Measurements from ENCODE around the gene CERKL.

Gene CERKL

DNA sequence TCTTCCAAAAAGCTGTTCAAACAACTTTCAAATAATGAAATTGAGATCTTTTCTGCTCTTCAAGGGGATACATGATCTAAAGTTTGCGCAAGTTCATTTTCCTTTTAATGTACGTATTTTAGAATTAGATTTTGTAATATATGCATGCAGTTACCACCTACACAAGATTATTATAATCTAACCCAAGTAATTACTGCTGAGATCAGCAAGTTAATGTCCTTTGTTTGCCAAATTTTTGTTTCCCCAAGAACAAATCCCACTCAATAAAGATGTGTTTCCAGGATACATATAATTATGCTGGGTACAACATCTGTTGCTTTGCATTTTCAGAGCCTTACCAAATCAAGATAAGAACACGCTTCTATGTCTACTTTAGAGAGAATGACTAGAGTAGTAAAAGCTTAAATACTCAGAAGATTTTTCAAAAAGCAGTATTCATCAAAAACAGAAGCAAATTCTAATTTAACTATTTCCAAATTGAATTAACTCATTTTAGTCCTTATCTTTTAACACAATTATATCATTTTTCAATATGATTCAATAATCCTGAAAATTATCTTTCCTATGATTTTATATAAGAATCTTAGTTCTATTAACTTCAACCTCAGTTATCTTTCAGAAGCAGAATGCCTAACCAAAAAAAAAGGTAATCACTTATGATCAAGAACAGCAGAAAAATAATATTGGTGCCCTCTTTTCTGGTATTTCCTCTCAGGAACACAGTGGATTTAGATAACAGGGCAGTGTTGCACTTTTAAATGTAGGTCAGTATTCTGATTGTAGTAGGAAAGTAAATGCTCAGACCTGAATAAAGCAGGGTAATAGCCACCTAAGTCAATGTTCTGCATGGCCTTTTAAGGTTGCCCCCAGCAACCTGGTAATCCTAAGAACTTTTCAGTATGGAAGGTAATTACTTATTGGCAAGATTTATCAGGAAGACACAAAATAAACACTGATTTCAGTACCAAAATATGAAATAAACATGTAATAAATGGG, 28.0 kb downstream of the CERKL start:
- DNase-seq (ENCODE audit: low read depth, low spot score): no peak

DNA sequence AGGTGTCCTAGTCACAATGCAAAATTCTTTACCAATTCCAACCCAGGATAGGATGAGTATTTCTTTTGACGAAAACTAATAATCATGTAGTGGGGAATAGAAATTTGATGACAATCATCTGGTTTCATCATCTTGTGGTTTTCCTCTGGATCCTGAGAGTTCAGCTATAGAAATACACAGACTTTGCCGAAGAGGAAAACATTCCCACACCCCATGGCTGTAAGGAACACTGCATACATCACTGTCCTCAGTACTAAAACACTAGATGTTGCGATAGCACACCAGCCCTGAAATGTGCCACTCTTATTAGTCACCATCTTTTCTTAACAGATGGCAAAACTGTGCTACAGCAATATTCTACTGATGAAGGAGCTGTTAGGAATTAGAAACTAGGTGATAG, 29.4 kb downstream of the CERKL start:
- DNase-seq (ENCODE audit: low read depth, low spot score): no peak

DNA sequence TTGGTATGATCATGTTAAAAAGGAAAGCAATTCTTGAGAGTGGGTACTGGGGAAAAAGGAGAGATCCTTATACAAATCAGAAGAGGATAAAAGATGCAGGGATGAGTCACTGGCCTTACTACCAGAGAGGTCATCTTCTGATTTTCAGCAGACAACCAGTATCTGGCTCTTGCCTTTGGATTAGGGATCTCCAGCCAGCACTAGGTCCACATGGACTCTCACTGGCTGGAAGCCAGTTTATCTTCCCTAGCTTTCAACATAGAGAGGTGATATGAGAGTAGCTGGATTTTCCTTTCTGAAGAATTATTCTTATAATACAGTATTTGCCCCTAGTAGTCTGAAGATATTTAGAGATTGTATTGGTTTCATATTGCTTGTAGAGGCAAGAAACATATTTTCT, 30.2 kb downstream of the CERKL start:
- DNase-seq (ENCODE audit: low read depth, low spot score): no peak

DNA sequence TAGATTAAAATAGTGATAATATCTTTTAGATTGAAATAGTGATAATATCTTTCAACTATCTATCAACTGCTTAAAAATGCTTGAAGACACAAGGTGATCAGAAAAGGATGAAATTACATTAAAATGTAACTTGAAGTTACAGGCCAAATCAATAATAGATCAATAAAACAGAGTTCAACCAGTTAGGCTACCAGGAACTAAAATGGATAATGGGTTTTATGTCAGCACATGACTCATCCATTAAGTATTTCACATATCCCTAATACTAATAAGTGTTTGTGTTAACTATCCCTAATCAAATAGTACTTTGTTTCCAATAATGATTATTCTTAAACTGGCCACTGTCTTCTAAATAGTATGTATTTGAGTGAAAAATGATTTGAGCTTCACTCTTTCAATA, 33.7 kb downstream of the CERKL start:
- DNase-seq (ENCODE audit: low read depth, low spot score): no peak

DNA sequence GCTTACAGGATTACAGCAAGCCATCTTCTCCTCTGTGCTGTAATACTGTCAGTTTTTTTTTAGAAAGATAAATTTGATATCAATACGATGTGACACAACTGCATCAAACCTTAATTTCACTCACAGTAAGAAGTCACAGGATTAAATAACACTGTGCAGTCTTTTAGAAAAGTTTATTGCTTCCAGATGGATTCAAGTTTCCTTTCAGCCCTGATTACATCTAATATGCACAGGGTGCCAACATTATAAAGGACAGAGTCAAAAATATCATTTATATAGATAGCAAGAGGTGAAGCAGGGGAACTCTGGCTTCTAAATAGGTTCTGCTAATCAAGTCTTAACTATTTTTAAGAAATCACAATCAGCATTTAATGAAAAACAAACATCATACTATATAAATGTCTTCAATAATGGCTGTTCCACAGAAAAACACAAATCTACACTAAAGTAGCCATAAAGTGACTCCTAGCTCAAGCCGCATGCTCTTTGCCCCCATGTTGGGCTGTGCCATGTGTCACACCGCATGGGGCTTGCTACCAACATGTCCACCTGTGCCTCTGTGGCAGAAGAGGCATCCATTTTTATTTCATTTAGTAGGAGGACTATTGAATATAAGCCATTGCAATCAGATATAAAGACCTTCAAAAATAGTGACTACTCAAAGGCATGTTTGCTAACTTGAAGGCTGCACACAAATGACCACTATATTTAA, 35.0 kb downstream of the CERKL start:
- no peak for DNase-seq (ENCODE audit: low read depth, low spot score)

DNA sequence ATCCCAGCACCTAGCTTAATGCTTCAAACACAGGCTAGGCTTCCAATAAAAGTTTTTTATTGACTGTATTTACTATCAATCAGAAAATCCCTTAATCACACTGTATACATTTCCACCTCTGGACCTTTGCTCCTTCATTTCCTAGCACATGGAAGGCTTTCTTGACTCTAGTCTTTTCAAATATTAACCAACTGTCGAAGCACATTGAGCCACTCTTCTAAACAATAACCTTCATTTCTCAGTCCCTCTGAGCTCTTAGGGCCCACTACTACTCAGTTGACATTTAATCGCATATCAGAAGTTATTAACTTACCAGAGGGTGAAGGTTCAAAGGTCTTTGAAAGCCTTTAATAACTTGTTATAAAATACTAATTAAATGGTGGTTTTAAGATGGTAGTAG, 37.4 kb downstream of the CERKL start:
- no peak for DNase-seq (ENCODE audit: low read depth, low spot score)

DNA sequence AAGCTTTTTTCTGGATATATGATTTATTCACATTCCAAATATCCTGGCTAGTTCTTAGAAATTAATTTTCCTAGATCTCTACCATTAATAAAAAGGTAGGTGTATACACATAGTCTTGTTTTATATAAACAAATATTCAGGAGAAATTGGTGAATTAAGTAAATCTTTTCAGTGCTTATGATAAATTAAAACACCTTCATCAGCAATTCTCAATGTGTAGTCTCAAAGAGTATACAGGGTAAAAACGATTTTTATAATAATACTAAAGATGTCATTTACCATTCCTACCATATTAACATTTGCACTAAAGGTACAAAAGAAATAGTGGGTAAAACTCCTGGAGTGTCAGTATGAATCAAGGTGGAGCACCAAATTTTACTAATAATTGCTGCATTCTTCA, 40.2 kb downstream of the CERKL start:
- no peak for DNase-seq (ENCODE audit: low read depth, low spot score)

DNA sequence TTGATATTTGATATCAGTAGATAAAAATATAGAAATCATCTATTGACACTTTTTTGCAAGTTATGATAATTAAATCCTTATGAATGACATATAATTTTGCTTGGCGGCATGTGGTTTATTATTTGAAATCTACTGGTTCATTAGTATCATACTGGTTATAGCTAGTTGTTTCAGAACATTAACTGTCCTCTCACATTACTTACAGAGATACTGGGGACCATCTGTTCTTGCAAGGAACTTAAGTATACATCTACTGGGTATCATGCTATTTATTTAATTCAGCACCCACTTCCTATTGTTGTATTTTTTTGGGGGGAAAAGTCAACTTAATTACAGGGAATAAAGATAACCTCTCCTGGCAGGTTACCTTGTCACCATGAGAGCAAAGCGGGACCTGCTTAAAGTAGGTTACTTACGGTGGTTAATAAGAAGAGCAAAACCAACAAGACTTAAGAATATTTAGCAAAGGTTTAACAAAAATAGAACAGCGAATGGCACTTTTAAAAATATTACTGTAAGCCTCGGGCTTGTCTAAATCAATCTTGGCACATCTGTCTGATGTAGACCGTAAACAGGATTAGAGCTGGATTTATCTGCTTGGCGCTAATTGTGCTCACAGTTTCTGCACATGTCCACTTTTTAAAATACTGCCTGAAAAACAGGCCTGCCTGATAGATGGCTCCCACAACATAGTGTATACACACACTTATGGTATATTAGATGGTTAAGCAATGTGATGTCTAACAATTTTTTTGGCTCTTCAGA, 41.8 kb downstream of the CERKL start:
- no peak for DNase-seq (ENCODE audit: low read depth, low spot score)

DNA sequence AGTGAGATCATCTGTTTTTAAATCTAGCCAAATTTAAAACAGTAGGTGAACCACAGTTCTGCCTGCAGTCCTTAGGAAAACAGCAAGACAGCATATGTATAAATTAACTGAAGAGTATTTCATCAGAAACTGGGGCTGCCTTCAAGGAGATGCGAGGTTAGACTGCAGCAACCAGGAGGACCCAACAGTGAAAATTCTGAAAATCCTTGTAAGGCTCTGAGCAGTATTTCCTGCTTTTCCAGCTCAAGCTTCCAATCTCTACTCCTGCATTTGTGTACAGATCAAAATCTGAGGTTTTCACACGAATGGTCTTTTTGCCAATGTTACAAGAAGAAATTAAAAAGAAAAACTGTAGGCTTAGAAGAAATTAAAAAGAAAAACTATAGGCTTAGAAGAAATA, 43.7 kb downstream of the CERKL start:
- DNase-seq (ENCODE audit: low read depth, low spot score): no peak

DNA sequence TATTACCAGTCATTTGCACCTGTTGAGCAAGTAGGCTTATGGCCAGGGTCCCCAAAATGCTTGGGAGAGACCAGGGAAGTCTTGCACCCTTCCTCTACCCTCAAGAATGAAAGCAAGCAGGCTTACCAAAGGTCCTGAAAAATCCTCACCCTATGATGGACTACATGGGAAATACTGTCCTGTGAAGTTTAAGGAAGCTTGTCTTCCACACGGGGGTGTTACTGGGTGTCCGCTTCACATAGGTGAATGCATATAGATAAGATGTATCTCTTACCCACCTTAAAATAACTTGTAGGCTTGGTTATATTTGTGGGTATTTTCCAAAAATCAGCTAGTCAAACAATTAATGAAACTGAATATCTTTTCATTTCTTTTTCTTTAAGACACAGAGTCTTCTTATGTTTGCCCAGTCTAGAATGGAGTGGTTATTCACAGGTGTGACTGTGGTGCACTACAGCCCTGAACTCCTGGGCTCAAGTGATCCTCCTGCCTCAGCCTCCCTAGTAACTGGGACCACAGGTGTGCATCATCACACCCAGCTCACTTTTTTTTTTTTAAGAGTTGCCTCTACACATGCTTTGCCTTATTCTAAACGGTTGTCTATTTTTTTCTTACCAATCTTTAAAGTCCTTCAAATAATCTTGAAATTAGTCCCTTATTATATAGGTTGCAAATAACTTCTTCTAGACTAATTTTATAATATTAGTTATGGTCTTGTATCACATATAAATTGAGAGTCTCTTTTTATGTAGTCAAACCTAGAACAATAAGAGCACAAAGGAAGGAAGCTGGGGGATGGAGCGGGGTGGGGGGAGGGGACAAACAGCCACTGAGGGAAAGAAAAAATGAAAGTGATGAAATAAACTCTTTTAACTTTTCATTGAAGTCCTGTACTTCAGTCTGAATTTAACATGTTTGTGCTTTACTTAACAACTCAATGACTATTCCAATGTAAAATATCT, 49.0 kb downstream of the CERKL start:
- DNase-seq (ENCODE audit: low read depth, low spot score): no peak

DNA sequence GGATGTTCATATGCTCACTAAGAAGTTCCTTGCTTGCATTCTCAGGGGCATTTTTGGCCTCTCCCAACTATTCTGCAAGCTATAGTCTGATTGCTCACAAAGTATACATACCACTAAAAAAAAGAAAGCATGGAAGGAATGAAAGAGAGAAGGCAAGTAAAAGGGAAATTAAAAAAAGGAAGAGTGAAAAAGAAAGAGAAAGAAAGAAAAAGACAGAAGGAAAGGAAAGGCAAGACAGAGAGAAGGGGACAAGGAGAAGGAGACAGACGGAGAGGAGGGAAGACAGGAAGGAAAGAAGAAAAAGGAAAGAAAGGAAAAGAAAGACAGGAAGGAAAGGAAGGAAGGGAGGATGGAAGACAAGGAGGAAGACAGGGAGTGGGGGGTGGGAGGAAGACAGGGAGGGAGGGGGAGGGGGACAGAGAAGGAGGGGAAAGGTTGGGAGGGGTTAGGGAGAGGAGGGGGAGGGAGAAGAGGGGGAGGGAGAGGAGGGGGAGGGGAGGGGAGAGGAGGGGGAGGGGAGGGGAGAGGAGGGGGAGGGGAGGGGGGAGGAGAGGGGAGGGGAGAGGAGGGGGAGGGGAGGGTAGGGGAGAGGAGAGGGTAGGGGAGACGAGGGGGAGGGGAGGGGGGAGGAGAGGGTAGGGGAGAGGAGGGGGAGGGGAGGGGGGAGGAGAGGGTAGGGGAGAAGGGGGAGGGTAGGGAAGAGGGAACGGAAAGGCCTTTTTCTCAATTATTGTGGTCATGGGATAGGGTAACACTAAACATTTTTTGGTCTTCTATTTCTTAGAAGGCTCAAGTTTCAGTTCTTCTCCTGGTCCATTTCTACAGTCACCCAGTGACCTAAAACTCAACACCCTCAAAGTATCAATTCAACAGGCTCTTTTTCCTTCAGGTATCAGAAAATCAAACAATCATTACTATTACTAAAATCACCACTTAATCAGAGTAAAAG, 50.7 kb downstream of the CERKL start:
- no peak for DNase-seq (ENCODE audit: low read depth, low spot score)

DNA sequence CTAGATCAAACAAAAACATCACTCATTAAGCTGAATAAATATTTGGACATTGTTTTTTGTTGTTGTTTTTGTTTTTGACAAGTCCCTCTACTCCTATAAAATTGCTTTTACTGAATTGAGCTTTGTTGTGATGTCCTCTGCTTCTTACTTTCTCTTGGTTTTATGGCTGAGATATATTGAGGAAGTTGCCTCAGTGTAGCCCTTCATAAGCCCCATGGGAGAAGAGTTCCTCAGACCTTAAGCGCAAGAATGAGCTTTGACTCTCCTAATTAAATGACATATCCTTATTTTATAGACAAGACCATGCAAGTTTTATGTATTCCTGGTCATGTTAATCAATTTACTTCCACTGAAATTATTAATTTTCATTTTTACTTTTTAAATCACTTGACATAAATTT, 54.9 kb downstream of the CERKL start:
- DNase-seq (ENCODE audit: low read depth, low spot score): no peak

DNA sequence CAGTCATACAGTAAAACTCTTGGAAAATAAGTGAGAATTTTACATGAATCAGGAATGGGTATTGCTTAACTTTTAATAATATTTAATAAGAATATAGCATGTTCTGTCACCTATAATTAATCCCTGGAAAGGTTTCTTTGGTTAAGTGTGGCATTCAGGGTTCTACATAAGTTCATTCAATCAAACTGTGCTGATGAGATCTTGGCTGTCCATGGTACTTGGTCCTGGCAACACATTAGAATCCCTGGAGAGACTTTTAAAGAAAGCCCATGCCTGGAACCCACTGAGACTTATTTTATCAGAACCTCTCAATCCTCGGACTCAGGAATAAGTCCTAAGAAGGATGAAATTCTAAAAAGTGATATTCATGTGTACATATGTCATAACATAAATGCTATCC, 60.3 kb downstream of the CERKL start:
- no peak for DNase-seq (ENCODE audit: low read depth, low spot score)

DNA sequence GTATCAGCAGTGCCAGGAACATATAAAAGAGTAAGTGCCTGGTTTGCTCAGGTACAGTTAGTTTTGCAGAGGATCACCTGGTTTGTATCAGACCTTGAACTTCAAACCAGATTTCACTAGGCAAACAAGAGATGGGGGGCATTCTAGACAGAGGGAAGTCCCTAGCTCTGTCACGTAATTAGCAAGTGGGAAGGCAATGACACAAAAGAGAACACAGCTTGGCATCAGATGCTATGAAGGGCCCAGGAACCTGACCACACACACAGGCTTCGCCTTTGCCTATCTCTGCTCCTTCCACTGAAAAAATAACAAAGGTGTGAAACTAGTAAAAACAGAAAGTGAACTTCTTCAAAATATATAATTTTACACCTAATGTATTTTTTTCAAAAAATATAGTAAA, 62.6 kb downstream of the CERKL start:
- no peak for DNase-seq (ENCODE audit: low read depth, low spot score)

DNA sequence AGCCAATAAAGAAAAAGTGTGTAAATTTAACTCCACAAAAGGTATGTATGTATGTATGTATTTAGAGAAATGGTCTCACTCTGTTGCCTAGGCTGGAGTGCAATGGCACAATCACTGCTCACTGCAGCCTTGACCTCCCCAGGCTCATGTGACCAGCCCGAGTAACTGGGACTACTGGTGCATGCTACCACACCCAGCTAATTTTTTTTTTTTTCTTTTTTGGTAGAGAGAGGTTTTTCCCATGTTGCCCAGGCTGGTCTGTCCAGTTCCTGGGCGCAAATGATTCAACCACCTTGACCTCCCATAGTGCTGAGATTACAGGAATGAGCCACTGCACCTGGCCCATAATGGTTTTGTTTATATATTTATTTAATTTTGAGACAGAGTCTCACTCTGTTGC, 67.1 kb downstream of the CERKL start:
- DNase-seq (ENCODE audit: low read depth, low spot score): no peak

DNA sequence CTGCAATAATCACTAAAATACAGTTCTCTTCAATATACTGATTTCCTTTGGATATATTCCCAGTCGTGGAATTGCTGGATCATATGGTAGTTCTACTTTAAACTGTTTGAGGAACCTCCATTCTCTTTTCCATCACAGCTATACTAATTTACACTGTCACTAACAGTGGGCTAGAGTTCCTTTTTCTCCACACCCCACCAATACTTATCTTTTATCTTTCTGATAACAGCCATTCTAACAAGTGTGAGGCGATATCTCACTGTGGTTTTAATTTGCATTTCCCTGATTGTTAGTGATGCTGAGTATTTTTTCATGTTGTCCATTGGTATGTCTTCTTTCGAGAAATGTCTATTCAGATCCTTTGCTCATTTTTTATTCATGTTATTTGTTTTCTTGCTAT, 68.4 kb downstream of the CERKL start:
- no peak for DNase-seq (ENCODE audit: low read depth, low spot score)

DNA sequence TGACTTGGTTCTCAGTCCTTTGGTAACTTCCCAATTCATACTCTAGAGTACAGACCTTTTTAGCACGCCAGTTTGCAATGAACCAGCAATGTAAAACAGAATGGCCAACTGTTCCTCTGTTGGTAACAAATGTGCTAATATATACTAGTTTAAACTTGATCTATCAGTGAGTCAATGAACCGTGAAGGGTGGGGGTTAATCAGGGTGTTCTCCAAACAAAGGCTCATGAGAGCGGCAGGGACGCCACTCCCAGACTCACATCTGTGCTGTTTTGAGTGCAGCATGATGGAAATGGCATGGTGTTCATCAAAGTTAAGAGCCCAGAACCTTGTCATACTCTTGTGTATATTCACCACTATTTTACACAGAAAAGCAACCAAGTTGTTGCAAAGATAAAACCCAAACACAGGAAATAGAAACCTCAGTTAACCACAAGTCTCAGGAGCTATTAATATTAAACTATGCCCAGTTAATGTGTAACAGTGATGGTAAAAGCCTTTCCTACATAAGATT, 70.3 kb downstream of the CERKL start:
- no peak for DNase-seq (ENCODE audit: low read depth, low spot score)

DNA sequence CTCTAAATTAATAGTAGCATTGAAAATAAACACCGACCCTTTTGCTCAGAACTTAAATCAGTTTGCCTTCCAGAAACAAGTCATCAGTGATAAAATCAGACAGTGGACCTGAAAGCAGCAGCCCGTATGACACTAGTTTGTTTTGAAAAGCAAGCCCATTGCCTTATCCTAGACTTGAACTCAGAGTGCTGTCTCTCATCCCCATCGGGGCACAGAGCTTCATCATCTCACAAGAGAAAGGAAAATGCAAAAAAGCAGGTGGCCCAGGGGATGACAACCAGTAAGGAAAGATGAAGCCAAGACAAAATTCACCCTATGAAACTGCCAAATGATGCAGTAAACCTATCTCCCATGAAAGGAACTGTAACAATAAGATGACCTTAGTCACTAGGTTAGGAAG, 71.2 kb downstream of the CERKL start:
- DNase-seq (ENCODE audit: low read depth, low spot score): no peak

DNA sequence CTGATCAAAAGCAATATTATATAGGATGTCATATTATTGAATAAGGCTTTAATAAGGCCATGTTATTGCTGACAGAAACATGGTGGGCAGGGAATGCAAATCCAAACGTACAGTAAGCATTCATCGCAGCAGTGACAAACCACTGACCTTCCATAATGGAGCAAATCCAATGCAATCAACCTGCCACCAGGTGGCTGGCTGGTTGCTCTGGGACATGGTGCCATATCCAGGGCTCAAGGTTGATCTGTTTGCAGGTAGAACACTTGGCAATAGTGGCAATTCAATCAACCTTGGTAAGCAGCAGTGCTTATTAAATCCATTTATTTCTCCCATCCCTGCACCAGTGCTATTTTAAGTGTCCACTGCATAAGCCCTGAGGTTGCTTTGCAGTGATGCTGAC, 75.4 kb downstream of the CERKL start:
- no peak for DNase-seq (ENCODE audit: low read depth, low spot score)

DNA sequence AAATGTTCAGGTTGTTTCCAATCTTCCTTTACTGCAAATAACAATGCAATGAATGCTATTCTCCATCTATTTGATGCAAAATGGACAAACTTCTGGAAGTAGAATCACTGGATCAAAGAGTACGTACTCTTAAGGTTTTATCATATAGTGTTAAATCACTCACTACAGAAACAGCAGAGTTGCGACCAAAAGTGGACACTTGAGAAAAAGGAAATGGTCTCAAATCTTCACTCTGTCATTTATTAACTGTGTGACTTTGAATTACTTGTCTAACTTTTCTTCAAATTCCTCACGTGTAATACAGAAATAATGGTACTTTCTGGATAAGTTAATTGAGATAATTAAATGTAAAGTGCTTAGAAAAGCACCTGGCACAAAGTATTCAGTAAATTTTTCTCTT, 78.1 kb downstream of the CERKL start:
- no peak for DNase-seq (ENCODE audit: low read depth, low spot score)
